ENCODE data around the gene EXOC1.
"Not testable (repeated sequence)": the region's sequence is repeated elsewhere in the genome, so short reads cannot be mapped to it uniquely, and the experiment has no call there.

The EXOC1 gene

DNA sequence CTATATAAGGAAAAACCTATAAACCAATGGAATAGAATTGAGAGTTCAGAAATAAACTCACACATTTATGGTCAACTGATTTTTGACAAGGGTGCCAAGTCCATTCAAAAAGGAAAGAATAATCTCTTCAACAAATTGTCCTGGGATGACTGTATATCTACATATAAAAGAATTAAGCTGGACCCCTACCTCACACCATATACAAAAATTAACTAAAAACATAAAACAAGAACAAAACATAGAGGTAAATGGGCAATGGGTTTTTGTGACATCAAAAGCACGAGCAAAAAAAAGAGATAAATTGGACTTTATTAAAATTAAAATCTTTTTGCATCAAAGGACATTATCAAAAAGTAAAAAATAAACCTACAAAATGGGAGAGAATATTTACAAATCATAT lies 15.5 kb upstream of the EXOC1 start:
- TF ChIP-seq, protein P1, sequence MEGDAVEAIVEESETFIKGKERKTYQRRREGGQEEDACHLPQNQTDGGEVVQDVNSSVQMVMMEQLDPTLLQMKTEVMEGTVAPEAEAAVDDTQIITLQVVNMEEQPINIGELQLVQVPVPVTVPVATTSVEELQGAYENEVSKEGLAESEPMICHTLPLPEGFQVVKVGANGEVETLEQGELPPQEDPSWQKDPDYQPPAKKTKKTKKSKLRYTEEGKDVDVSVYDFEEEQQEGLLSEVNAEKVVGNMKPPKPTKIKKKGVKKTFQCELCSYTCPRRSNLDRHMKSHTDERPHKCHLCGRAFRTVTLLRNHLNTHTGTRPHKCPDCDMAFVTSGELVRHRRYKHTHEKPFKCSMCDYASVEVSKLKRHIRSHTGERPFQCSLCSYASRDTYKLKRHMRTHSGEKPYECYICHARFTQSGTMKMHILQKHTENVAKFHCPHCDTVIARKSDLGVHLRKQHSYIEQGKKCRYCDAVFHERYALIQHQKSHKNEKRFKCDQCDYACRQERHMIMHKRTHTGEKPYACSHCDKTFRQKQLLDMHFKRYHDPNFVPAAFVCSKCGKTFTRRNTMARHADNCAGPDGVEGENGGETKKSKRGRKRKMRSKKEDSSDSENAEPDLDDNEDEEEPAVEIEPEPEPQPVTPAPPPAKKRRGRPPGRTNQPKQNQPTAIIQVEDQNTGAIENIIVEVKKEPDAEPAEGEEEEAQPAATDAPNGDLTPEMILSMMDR (IDR thresholded peaks at IDR 0.05; ENCODE audit: low read depth, low read length, missing control alignments), result no peak
- no peak overlapping the region for H3K4me3 ChIP-seq (ENCODE audit: low read depth, low read length)
- DNase-seq (ENCODE audit: low read depth), result no peak

GRCh38 chr4:55838356-55838755 lies 15.1 kb upstream of the EXOC1 start:
- H3K4me3 ChIP-seq (ENCODE audit: low read depth, low read length), result no peak overlapping the region
- no peak for DNase-seq (ENCODE audit: low read depth)
- TF ChIP-seq, protein P1 (IDR thresholded peaks at IDR 0.05; ENCODE audit: low read depth, low read length, missing control alignments), result no peak

- TF ChIP-seq, protein P1 (IDR thresholded peaks at IDR 0.05; ENCODE audit: low read depth, low read length, missing control alignments), result no peak
- DNase-seq (ENCODE audit: low read depth), result no peak
- no peak overlapping the region for H3K4me3 ChIP-seq (ENCODE audit: low read depth, low read length)
Observed at GRCh38 chr4:55838952-55839351, 14.5 kb upstream of the EXOC1 start.

DNA sequence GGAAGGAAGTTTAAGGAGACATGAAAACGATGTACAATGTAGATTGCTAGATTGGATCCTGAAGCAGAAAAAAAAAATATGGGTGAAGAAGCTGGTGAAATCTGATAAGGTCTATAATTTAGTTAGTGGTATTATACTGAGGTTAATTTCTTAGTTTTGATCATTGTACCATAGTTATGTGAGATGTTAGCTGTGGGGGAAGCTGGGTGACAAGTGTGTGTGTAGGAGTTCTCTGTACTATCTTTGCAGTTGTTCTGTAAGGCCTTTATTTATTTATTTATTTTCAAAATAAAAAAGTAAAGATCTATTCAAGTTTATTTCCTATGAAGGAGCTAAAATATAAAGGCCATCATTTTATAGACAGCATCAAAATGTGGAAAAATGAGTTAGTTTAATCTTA lies 12.5 kb upstream of the EXOC1 start:
- no peak for DNase-seq (ENCODE audit: low read depth)
- TF ChIP-seq, protein P1 (IDR thresholded peaks at IDR 0.05; ENCODE audit: low read depth, low read length, missing control alignments), result no peak
- H3K4me3 ChIP-seq (ENCODE audit: low read depth, low read length), result no peak overlapping the region

GRCh38 chr4:55841373-55842239 lies 11.8 kb upstream of the EXOC1 start:
- not testable (repeated sequence) for DNase-seq (ENCODE audit: low read depth); H3K4me3 ChIP-seq (ENCODE audit: low read depth, low read length)

DNA sequence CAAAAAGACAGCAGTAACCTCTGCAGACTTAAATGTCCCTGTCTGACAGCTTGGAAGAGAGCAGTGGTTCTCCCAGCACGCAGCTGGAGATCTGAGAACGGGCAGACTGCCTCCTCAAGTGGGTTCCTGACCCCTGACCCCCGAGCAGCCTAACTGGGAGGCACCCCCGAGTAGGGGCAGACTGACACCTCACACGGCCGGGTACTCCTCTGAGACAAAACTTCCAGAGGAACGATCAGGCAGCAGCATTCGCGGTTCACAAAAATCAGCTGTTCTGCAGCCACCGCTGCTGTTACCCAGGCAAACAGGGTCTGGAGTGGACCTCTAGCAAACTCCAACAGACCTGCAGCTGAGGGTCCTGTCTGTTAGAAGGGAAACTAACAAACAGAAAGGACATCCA lies 11.1 kb upstream of the EXOC1 start:
- DNase-seq (ENCODE audit: low read depth); H3K4me3 ChIP-seq (ENCODE audit: low read depth, low read length): not testable (repeated sequence)

DNA sequence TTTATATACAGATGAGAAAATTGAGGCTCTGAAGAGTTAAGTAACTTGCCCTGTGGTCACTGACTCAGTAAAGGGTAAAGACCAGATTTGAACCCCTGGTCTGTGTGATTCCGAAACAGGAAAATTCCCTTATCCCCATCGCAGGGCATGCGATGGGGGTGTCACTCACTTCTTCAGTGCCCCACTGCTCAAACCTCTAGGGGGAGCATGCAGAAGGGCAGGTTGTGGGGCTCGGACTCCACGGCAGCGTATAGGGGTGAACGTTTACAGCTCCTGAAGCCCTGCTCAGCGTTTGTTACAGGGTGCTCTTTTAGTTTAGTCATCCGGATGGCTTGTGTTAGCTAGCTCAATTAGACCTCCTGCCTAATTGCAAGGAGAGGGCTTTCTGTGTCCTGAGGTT lies 3.7 kb upstream of the EXOC1 start:
- TF ChIP-seq, protein P1 (IDR thresholded peaks at IDR 0.05; ENCODE audit: low read depth, low read length, missing control alignments), result no peak
- no peak overlapping the region for H3K4me3 ChIP-seq (ENCODE audit: low read depth, low read length)
- no peak for DNase-seq (ENCODE audit: low read depth)

DNA sequence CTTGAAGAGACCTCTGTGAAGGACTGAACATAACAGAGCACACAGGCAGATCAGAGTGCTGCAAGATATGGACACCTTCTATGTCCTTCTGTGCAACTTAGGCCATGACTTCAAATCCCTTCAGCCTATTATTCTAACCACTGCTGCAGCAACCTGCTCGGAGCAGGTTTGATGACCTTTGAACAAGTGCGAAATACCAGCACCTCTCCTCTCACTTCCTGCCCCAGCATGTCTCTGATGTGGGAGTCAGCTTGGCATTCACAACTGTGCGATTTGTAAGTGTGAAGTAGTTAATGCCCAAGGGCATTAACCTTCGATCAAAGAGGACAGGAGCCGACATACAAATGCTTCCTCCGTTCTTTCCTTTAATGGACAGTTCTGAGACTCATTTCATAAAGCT lies 1.6 kb upstream of the EXOC1 start:
- no peak overlapping the region for H3K4me3 ChIP-seq (ENCODE audit: low read depth, low read length)
- TF ChIP-seq, protein P1 (IDR thresholded peaks at IDR 0.05; ENCODE audit: low read depth, low read length, missing control alignments), result no peak
- DNase-seq (ENCODE audit: low read depth), result no peak
